K562 (cell line): ENCODE results near the gene SVEP1. TPM values are rescaled to one million over a fixed set of nuclear protein-coding genes. Genes with fewer than 3 reads are reported as not detected.

Source experiments
- ATAC-seq: fragments of 200-7000 bp; cut with Tn5 transposase; 3 replicates; pipeline ENCODE4 v1.9.1; 2020; ENCODE audit warnings: moderate library complexity
- BruUV-seq: library from RNA; stranded (reverse); fragments of 400-500 nt; replicated peaks from 2 replicates; lab custom pipeline; 2021; lab: Mats Ljungman, UMichigan
- CTCF ChIA-PET: fragments of 300-600 bp; formaldehyde crosslinking; extraction: SDS; loops from one replicate; lab custom pipeline; 2021; ENCODE audit warnings: low intra/inter-chr PET ratio; lab: Yijun Ruan, JAX
- POLR2A ChIA-PET: fragments of 300-600, 350-650 bp; sonication (Branson Sonifier 250); formaldehyde crosslinking; extraction: SDS; loops from one replicate; lab custom pipeline; 2021; ENCODE audit warnings: antibody characterized with exemption, inconsistent platforms; lab: Yijun Ruan, JAX
- DNase-seq, 4 experiments: peaks; one replicate each; pipeline versions ENCODE4 v3.0.0 to v3.0.0-alpha.2; 2011 to 2018; ENCODE audit warnings: low spot score in 3 of 4, mixed read lengths in 3 of 4; ENCODE audit errors: extremely low read depth in 1 of 4
- FAIRE-seq: peaks from 2 replicates; lab custom pipeline; 2011; peaks lifted over from hg19 to GRCh38; lab: Jason Lieb, UNC
- H2AFZ ChIP-seq: 2 replicates; pipeline ENCODE4 v1.6.0; 2011; ENCODE audit warnings: low read depth, low read length, control low read depth, inconsistent platforms
- H3K27ac ChIP-seq: fragments of 200-600 bp; 3 replicates; pipeline ENCODE4 v1.8.0; 2011; ENCODE audit warnings: low read depth, mild to moderate bottlenecking, control low read depth, inconsistent platforms, low read length, moderate library complexity, mixed read lengths; ENCODE audit errors: extremely low read depth
- H3K27me3 ChIP-seq, 2 experiments: fragments of 300-600 bp in 1 of 2; 2 replicates in 1 of 2; 3 replicates in 1 of 2; pipeline versions ENCODE4 v1.6.0 to v1.8.0; 2011; ENCODE audit warnings: inconsistent platforms in 2 of 2, low read length in 2 of 2, mild to moderate bottlenecking in 1 of 2, mixed read lengths in 1 of 2, moderate library complexity in 1 of 2; ENCODE audit not compliant: control insufficient read depth in 2 of 2, insufficient read depth in 2 of 2
- H3K36me3 ChIP-seq: fragments of 300-600 bp; 3 replicates; pipeline ENCODE4 v1.8.0; 2011; ENCODE audit warnings: mild to moderate bottlenecking, low read length, inconsistent platforms; ENCODE audit not compliant: control insufficient read depth, insufficient read depth
- H3K4me1 ChIP-seq, 2 experiments: fragments of 200-600 bp in 1 of 2; replicated peaks in 1 of 2; 2 replicates in 1 of 2; 3 replicates in 1 of 2; pipeline versions ENCODE4 v1.5.1 to v1.8.0; 2011; ENCODE audit warnings: inconsistent platforms in 2 of 2, low read length in 2 of 2, mild to moderate bottlenecking in 1 of 2, mixed read lengths in 1 of 2, moderate library complexity in 1 of 2; ENCODE audit not compliant: control insufficient read depth in 2 of 2, insufficient read depth in 2 of 2
- H3K4me2 ChIP-seq: 2 replicates; pipeline ENCODE4 v1.6.1; 2011; ENCODE audit warnings: low read length, control low read depth, inconsistent platforms, mixed read lengths; ENCODE audit not compliant: insufficient read depth
- H3K4me3 ChIP-seq: fragments of 200-600 bp; sonication (generic), shearing (Covaris generic); 2 replicates; pipeline ENCODE4 v1.5.1; 2016; ENCODE audit warnings: control low read depth, inconsistent platforms
- H3K79me2 ChIP-seq: fragments of 200-600 bp; 3 replicates; pipeline ENCODE4 v1.8.0; 2011; ENCODE audit warnings: low read length, inconsistent platforms; ENCODE audit not compliant: control insufficient read depth, insufficient read depth
- H3K9ac ChIP-seq, 2 experiments: 2 replicates each; pipeline versions ENCODE4 v1.6.0 to v1.6.1; 2011; ENCODE audit warnings: low read depth in 2 of 2, low read length in 2 of 2, control low read depth in 1 of 2, inconsistent platforms in 1 of 2, mild to moderate bottlenecking in 1 of 2, mixed read lengths in 1 of 2; ENCODE audit not compliant: insufficient read depth in 1 of 2
- H3K9me1 ChIP-seq: one replicate; pipeline ENCODE4 v1.6.0; 2011; ENCODE audit warnings: inconsistent platforms, mild to moderate bottlenecking, low read length, moderate library complexity; ENCODE audit not compliant: control insufficient read depth, insufficient read depth
- H3K9me3 ChIP-seq: replicated peaks from 2 replicates; pipeline ENCODE4 v1.5.1; 2011; ENCODE audit warnings: low read depth, low read length, inconsistent platforms; ENCODE audit not compliant: control insufficient read depth, insufficient read depth
- H4K20me1 ChIP-seq: replicated peaks from 2 replicates; pipeline ENCODE4 v1.6.1; 2011; ENCODE audit warnings: low read length, inconsistent platforms, mixed read lengths; ENCODE audit not compliant: control insufficient read depth, insufficient read depth
- JUN ChIP-seq, 2 experiments: sonication (generic) in 1 of 2; formaldehyde crosslinking in 1 of 2; IDR thresholded peaks; 2 replicates each; pipeline versions ENCODE4 v1.6.1 to v1.8.0; 2012 to 2022; ENCODE audit warnings: borderline replicate concordance in 2 of 2, mild to moderate bottlenecking in 2 of 2, improper control_type of control experiment in 1 of 2, low read depth in 1 of 2, low read length in 1 of 2, missing genetic modification reagents in 1 of 2
- POLR3A ChIP-seq: IDR thresholded peaks from 2 replicates; pipeline ENCODE4 v1.6.1; 2011; ENCODE audit warnings: borderline replicate concordance, mild to moderate bottlenecking, moderate library complexity; ENCODE audit not compliant: insufficient read length, insufficient read depth; ENCODE audit errors: extremely low read depth
- RBM15 ChIP-seq: fragments of 200-400 bp; formaldehyde crosslinking; IDR thresholded peaks from 2 replicates; pipeline ENCODE4 v1.6.1; 2018; ENCODE audit warnings: mild to moderate bottlenecking, low read length, moderate library complexity; ENCODE audit not compliant: insufficient read depth
- SPI1 ChIP-seq: IDR thresholded peaks from 2 replicates; pipeline ENCODE4 v1.6.1; 2011; ENCODE audit warnings: low read depth, low read length, control low read depth, borderline replicate concordance
- ZFPM2 ChIP-seq: fragments of 250-450 bp; sonication (Bioruptor Pico); IDR thresholded peaks from 2 replicates; pipeline ENCODE4 v1.5.1; 2022; ENCODE audit warnings: mild to moderate bottlenecking
- ZNF140 ChIP-seq: fragments of 250-450 bp; sonication (Bioruptor Pico); IDR thresholded peaks from 2 replicates; pipeline ENCODE4 v1.8.0; 2021; ENCODE audit warnings: moderate library complexity, mild to moderate bottlenecking, inconsistent platforms
- WGBS: fragments of 100-300 bp; shearing (Covaris generic); methylation state at CpG from one replicate; pipeline ENCODE4 v1.1.6; 2016; ENCODE audit warnings: low coverage, mixed read lengths; ENCODE audit not compliant: insufficient coverage; ENCODE audit errors: missing lambda C conversion rate; 5-methylcytosine and 5-hydroxymethylcytosine counted together
- in situ Hi-C: fragments of 300-500 bp; cut with MboI; formaldehyde crosslinking; loops from 4 replicates; pipeline ENCODE4 v1.15.0; 2018; ENCODE audit warnings: inconsistent platforms, mixed read lengths
- intact Hi-C: fragments of 100-400 bp; cut with micrococcal nuclease; formaldehyde crosslinking; loops from 2 replicates; pipeline ENCODE4 v1.14.2; 2022
- polyA plus RNA-seq, 8 experiments: library from polyadenylated mRNA; depleted of rRNA in 4 of 8; stranded (reverse) in 5 of 8; unstranded in 3 of 8; fragments of >200 nt; fragmentation: Nextera tagmentation in 2 of 8; fragmentation: Illumina TruSeq in 1 of 8; extraction: Ambion mirVana in 2 of 8; extraction: Trizol in 1 of 8; gene quantifications; 2 replicates each; pipeline versions ENCODE4 v1.2.1 to v1.2.3, GENCODE V29; 2011 to 2014; ENCODE audit warnings: inconsistent platforms in 1 of 8, missing spikeins in 1 of 8
- total RNA-seq, 7 experiments: library from RNA; depleted of rRNA in 6 of 7; stranded (reverse); fragments of >200 nt in 6 of 7; fragmentation: Illumina TruSeq in 2 of 7; extraction: Trizol in 2 of 7; gene quantifications; 2 replicates each; pipeline versions ENCODE4 v1.2.1 to v1.2.3, GENCODE V29; 2011 to 2021; ENCODE audit warnings: low replicate concordance in 1 of 7

The SVEP1 gene
- total and polyA plus RNA-seq, 9 of the 15 experiments (the other 6 are each of a cell fraction or from before 2014, with no cell fraction given), result 0.20 to 0.84 (median 0.43) TPM

DNA sequence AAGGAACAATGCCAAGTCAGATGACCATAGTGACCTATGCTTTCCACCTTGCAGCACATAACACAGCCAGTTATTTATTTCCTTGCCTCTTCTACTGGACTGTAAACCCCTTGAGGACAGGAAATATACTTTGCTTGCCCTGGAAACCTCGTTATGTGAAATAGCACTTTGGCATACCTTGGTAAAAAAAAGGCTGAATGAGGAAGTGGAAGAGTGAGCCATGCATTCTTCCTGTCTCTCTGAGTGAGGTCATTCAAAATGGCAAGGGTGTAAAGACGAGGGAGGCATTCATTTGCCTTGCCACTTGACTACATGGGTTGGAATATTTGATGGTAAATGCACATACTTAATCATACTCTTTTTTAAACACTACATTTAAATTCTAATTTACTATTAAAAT, 42.8 kb upstream of the SVEP1 start:
- WGBS, result 0% methylated on average over 2 of the region's 2 CpGs
- CTCF ChIA-PET, result interaction anchor here (1.4 to 2.6 kb wide), 2 partner anchors 406 to 440 kb away, joined by 3 to 17 read pairs; no protein-coding TSS in a partner anchor
- Histone ChIP-seq H3K4me1 (no peaks in the 10 kb centered on the region), H3K27me3 (no peaks in the 10 kb centered on the region), H3K79me2 (no peaks in the 10 kb centered on the region), H3K4me2 (no peak overlapping the region), H3K9me1 (no peaks in the 10 kb centered on the region), H3K4me3 (no peak overlapping the region), H3K9me3 (no peaks in the 10 kb centered on the region), H3K36me3 (no peaks in the 10 kb centered on the region), H3K27ac (no peak overlapping the region), H2AFZ (no peak overlapping the region), H4K20me1 (no peaks in the 10 kb centered on the region), H3K9ac (no peak overlapping the region)
- TF ChIP-seq JUN (IDR thresholded peaks at IDR 0.05; ENCODE audit: borderline replicate concordance, low read depth, low read length), result no peak
- TF ChIP-seq JUN (CRISPR knock-in tag; IDR thresholded peaks at IDR 0.05; ENCODE audit: borderline replicate concordance), result no peak
- TF ChIP-seq POLR3A, result no peak
- no peak for TF ChIP-seq ZNF140
- peak; percentile 24; the same call in 1 of the 2 replicates for TF ChIP-seq SPI1
- no peak for TF ChIP-seq ZFPM2 (CRISPR knock-in tag)
- TF ChIP-seq RBM15, result no peak
- no peak for DNase-seq
- FAIRE-seq, result no peak
- BruUV-seq, result no TSS peak
- intact Hi-C loops, result loop anchor here (5.0 to 10.0 kb wide), 3 partner anchors 195 to 718 kb away; no protein-coding TSS in a partner anchor
- no peak for ATAC-seq
- in situ Hi-C loops, result loop anchor here (5.0 kb wide), 1 partner anchor 440 kb away; no protein-coding TSS in a partner anchor
- POLR2A ChIA-PET, result no interaction called here
